GM19351 (cell line): ENCODE data around the gene TESMIN.

Experiments used
- ATAC-seq: cut with Tn5 transposase; IDR thresholded peaks from one replicate; pipeline ENCODE4 v1.9.1; 2021; ENCODE audit warnings: mild to moderate bottlenecking, moderate library complexity; ENCODE audit not compliant: unreplicated experiment

The TESMIN gene

DNA sequence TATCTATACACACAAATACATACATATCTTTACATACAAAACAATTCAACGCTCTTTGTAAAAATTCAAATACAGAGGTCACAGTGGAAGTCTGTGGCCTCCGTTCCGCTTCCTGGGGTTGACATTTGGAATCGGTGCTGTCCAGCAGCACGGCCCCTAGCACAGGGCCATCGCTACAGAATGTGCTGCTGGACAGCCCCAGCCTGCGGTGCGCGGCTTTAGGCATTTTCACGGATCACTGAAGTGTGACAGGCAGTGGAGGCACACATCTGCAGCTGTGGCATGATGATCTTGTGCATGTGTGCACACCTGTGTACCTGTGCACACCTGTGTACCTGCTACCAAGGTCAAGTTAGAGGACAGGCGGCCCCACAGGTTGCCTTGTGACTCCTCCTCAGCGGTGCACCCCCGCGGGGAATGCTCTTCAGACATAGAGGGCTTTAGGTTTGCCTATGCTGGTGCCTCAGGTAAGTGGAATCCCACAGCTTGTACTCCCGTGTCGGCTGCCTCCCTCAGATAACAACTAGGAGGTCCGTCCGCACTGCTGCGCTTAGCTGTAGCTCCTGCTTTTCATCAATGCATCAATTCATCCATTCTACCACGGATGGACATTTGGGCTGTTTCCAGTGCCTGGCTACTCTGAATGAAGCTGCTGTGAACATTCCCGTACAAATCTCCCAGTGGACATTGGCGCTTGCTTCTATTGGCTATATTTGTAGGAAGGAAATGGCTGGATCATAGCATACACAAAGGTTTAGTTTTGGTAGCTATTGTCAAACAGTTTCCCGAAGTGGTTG is 37.1 kb downstream of the TESMIN start:
- no peak for ATAC-seq

DNA sequence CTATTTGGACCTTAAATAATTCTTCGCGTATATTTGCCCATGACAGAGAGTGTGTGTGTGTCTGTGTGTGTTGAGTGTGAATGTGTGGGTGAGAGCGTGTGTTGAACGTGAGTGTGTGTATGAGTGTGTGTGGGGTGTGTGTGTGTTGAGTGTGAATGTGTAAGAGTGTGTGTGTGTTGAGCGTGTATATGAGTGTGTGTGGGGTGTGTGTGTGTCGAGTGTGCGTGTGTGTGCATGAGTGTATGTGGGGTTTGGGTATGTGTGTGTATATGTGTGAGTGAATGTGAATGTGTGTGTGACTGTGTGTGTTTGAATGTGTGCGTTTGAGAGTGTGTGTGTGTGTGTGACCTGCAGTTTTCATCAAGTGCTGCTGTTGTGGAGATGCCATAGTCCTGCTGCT is 40.2 kb downstream of the TESMIN start:
- no peak for ATAC-seq

DNA sequence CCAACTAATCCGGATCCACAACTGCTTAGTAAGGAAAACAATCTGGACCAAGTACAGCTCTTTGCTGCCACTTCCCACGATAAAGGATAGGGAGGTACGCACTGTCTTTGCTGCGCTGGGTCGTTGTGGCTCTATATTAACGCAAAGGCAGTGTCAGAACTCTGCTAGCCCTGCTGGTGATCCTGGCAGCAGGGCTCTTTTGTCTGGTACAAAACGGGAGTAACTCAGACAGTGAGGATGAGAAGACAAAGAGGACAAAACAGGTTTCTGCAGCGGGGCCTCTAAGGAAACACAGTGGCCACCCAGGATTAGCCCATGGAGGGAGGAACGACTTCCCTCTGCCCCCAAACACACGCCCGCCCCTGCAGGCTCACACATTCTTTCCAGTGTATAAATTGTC is 40.9 kb downstream of the TESMIN start:
- no peak for ATAC-seq

DNA sequence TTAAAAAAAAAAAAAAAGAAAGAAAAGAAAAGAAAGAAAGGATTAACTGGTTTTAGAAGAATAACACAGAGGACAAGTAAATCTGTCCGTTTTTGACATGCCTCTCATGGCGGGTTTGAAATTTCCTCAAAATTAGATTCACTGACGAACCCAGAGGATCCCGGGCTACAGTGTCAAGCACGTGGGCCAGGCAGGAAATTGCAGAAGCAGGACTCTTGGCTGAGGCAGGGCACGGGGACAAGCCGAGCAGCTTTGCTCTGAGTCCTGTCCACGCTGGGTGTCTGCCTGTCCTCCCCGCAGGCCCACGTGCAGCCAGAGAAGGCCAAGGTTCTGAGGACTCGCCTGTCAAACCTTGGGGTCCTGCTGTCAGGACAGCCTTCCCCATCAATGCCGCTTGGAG is 42.3 kb downstream of the TESMIN start:
- no peak for ATAC-seq

DNA sequence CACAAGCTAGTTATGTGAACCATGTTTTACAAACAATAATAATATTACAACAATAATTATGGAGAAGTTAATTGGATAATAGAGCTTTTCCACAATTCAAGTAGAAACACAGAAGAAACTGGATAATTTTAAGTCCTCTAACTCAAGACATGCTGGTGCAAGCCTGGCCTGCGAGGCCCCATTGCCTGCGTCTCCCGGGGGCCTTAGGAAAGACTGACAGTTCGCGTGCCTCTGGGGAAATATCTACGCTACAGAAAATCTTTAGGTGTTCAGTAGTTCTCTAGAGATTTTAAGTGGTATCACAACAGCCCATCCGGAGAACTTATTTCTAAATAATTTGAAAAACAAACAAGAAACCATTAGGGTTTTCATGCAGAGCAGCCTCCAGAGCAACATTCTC is 43.8 kb downstream of the TESMIN start:
- ATAC-seq: no peak

- ATAC-seq: no peak
Observed at GRCh38 chr11:68704887-68705286, 46.4 kb downstream of the TESMIN start.

DNA sequence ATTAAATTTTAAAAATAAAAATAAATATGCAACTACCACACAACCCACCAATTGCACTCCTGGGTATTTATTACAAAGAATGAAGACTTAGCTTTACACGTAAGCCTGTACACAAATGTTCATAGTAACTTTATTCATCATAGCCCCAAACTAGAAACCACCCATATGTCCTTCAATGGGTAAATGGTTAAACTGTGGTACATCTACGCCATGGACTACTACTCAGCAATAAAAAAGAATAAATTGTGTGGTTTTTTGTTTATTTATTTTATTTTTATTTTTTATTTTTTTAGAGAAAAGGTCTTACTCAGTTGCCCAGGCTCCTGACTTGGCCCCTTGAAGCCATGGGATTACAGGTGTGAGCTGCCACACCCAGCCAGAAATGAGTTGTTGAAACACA is 52.3 kb downstream of the TESMIN start:
- ATAC-seq: no peak

DNA sequence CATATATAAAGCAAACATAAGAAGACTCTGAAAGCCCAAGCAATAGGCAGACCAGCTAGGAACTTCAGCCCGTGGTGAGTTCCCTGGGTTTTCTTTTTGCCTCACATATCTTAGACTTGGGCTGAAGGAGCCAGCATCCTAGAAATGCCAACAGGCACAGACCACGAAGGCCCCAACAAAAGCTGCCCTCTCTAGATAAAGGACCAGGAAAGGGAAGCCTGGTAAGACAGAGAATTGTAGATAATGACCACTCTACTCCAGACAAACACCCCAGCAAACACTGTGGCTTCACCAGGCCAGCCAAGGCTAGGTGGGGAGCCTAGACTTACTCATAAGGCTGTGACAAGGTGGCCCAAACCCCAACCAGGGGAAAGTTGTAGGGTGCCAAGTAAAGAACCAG is 55.8 kb downstream of the TESMIN start:
- no peak for ATAC-seq

GRCh38 chr11:68694431-68695297 is 56.7 kb downstream of the TESMIN start:
- ATAC-seq: no peak

- ATAC-seq: no peak
Observed at GRCh38 chr11:68693484-68693882, 57.8 kb downstream of the TESMIN start.

- ATAC-seq: no peak
Observed at GRCh38 chr11:68692871-68693483, 58.3 kb downstream of the TESMIN start.

DNA sequence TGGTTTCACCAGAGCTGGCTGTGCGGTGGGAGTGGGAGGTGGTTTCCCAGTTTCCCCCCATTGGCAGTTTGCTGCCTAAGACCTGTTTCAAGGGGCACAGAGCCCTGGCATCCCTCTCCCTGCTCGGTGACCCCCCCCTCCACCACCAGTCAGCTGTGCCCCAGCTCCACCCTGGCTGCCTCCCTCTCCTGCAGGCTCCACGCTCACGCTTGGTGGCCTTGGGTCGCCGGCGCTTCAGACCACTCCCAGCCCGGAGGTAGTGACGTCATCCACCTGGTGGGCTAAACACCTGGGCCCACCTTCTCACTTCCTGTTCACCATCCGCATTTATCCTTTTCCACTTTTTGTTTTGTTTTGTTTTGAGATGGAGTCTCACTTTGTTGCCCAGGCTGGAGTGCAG is 59.2 kb downstream of the TESMIN start:
- ATAC-seq: no peak

DNA sequence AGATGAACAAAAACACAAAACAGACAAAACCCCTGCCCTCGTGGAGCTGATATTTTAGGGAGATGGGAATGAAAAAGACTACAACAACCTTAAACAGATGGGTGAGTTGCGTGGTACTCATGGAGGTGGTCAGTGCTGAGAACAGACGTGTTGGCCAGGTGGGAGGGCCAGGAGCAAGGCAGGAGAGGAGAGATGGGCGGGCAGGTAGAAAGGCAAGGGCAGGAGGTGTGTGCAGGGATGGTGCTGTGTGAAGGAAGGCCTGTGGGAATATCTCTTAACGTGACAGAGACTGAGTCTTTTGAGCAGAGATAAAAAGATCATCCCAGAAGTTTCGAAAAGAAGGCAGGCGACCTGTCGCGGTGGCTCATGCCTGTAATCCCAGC is 59.9 kb downstream of the TESMIN start:
- ATAC-seq: no peak

DNA sequence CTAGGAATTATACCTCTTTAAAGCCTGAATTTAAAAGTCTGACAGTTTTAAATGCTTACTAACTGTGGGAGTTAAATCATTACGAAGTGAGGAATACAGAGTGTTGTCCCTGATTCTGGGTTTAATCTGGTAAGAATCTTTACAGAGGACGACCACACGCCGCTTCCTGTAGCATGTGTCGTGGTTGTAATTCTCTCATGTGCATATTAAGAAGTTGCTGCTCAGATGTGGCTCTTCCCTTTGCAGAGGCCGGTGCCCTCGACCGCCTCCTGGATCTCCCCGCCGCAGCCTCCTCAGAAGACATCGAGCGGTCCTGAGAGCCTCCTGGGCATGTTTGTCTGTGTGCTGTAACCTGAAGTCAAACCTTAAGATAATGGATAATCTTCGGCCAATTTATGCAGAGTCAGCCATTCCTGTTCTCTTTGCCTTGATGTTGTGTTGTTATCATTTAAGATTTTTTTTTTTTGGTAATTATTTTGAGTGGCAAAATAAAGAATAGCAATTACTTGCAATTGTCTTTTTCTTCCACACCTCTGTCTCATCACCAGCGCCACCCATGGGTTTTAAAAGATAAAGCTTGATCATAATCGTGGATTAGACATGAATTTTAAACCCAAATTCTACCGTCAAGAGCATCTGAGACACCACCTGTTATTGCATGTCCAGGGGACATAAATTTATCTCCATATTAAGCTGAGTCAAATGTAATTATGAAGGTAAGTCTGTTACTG is 60.5 kb downstream of the TESMIN start:
- ATAC-seq: no peak

- ATAC-seq: no peak
Observed at GRCh38 chr11:68689737-68690625, 61.3 kb downstream of the TESMIN start.

GRCh38 chr11:68688881-68689280 is 62.4 kb downstream of the TESMIN start:
- no peak for ATAC-seq

DNA sequence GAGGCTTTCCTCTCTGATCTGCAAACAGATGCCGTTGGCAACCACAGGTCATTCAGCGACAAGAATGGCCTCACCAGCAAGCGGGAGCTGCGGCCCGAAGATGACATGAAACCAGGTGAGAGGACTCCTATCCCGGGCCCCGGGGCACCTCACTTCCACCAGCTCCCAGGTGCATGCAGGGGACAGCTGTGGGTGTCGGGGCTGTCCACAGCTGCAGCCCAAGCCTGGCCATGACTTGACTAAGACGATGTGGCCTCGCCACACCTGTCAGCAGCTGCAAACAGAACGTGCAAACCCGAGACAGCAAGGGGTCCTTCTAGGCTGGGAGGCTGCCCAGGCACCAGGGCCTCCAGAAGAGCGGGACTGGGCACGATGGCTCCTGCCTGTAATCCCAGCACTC is 63.3 kb downstream of the TESMIN start:
- no peak for ATAC-seq

GRCh38 chr11:68687311-68687710 is 64.0 kb downstream of the TESMIN start:
- no peak for ATAC-seq

- no peak for ATAC-seq
Observed at GRCh38 chr11:68686486-68686885, 64.8 kb downstream of the TESMIN start.
